Liver (tissue), 3 donors: ENCODE measurements around the gene SGTB.

ENCODE experiments used
- CTCF ChIP-seq: fragments of 150-350 bp; IDR thresholded peaks from 2 replicates; pipeline ENCODE4 v1.5.1; 2017; ENCODE audit warnings: improper control_type of control experiment, low read depth, low read length; ENCODE audit not compliant: missing input control
- JUND ChIP-seq, 2 donors: IDR thresholded peaks; 2 replicates each; pipeline ENCODE4 v1.6.1; 2016; ENCODE audit warnings: antibody characterized with exemption in 2 of 2
- MAX ChIP-seq: IDR thresholded peaks from 2 replicates; pipeline ENCODE4 v1.6.1; 2016; ENCODE audit warnings: antibody characterized with exemption
- RAD21 ChIP-seq, 2 donors: IDR thresholded peaks; 2 replicates each; pipeline ENCODE4 v1.6.1; 2016; ENCODE audit warnings: antibody characterized with exemption in 2 of 2, mild to moderate bottlenecking in 2 of 2
- SP1 ChIP-seq: IDR thresholded peaks from 2 replicates; pipeline ENCODE4 v1.6.1; 2018; ENCODE audit warnings: antibody characterized with exemption, mild to moderate bottlenecking
- TAF1 ChIP-seq: conservative IDR thresholded peaks from 2 replicates; pipeline ENCODE4 v1.6.1; 2016; ENCODE audit warnings: antibody characterized with exemption, mild to moderate bottlenecking
- YY1 ChIP-seq: IDR thresholded peaks from 2 replicates; pipeline ENCODE4 v1.6.1; 2016; ENCODE audit warnings: antibody characterized with exemption, mild to moderate bottlenecking
- TF ChIP-seq, protein P1 (sequence below): IDR thresholded peaks from 2 replicates; pipeline ENCODE4 v1.6.1; 2016; ENCODE audit warnings: antibody characterized with exemption, mild to moderate bottlenecking
- TF ChIP-seq, protein P2 (sequence below): IDR thresholded peaks from 2 replicates; pipeline ENCODE4 v1.6.1; 2016; ENCODE audit warnings: antibody characterized with exemption
- donor health status: healthy.
- donor health status: healthy.

DNA sequence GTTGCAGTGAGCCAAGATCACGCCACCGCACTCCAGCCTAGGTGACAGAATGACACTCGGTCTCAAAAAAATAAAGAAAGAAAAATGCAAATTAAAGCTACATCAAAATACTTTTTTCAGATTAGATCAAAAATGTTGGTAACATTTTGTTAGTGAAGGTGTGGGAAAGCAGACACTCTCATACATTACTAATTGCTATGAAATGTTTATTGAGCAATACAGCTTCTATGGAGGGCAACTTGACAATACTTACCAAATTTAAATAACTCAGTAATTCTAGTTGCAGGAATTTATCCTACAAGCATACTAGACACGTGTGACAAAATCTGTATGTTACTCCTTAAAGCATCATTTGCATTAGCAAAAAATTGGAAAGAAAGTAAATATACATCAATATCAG is 101.9 kb downstream of the SGTB start:
- TF ChIP-seq CTCF = no peak
- no peak for TF ChIP-seq YY1
- TF ChIP-seq JUND (IDR thresholded peaks at IDR 0.05) = no peak
- no peak for TF ChIP-seq TAF1
- no peak for TF ChIP-seq MAX
- TF ChIP-seq, protein P1, sequence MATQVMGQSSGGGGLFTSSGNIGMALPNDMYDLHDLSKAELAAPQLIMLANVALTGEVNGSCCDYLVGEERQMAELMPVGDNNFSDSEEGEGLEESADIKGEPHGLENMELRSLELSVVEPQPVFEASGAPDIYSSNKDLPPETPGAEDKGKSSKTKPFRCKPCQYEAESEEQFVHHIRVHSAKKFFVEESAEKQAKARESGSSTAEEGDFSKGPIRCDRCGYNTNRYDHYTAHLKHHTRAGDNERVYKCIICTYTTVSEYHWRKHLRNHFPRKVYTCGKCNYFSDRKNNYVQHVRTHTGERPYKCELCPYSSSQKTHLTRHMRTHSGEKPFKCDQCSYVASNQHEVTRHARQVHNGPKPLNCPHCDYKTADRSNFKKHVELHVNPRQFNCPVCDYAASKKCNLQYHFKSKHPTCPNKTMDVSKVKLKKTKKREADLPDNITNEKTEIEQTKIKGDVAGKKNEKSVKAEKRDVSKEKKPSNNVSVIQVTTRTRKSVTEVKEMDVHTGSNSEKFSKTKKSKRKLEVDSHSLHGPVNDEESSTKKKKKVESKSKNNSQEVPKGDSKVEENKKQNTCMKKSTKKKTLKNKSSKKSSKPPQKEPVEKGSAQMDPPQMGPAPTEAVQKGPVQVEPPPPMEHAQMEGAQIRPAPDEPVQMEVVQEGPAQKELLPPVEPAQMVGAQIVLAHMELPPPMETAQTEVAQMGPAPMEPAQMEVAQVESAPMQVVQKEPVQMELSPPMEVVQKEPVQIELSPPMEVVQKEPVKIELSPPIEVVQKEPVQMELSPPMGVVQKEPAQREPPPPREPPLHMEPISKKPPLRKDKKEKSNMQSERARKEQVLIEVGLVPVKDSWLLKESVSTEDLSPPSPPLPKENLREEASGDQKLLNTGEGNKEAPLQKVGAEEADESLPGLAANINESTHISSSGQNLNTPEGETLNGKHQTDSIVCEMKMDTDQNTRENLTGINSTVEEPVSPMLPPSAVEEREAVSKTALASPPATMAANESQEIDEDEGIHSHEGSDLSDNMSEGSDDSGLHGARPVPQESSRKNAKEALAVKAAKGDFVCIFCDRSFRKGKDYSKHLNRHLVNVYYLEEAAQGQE = no peak
- TF ChIP-seq SP1 = no peak
- TF ChIP-seq RAD21 (IDR thresholded peaks at IDR 0.05) = no peak
- TF ChIP-seq, protein P2, sequence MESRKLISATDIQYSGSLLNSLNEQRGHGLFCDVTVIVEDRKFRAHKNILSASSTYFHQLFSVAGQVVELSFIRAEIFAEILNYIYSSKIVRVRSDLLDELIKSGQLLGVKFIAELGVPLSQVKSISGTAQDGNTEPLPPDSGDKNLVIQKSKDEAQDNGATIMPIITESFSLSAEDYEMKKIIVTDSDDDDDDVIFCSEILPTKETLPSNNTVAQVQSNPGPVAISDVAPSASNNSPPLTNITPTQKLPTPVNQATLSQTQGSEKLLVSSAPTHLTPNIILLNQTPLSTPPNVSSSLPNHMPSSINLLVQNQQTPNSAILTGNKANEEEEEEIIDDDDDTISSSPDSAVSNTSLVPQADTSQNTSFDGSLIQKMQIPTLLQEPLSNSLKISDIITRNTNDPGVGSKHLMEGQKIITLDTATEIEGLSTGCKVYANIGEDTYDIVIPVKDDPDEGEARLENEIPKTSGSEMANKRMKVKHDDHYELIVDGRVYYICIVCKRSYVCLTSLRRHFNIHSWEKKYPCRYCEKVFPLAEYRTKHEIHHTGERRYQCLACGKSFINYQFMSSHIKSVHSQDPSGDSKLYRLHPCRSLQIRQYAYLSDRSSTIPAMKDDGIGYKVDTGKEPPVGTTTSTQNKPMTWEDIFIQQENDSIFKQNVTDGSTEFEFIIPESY = no peak
